GM15510 (cell line): ENCODE measurements around the gene PIGN.

ENCODE experiments used
- POLR2A ChIP-seq: IDR thresholded peaks from 3 replicates; pipeline ENCODE4 v1.6.1; 2011; ENCODE audit warnings: borderline replicate concordance; ENCODE audit not compliant: insufficient read length; ENCODE audit errors: extremely low read depth

The PIGN gene

DNA sequence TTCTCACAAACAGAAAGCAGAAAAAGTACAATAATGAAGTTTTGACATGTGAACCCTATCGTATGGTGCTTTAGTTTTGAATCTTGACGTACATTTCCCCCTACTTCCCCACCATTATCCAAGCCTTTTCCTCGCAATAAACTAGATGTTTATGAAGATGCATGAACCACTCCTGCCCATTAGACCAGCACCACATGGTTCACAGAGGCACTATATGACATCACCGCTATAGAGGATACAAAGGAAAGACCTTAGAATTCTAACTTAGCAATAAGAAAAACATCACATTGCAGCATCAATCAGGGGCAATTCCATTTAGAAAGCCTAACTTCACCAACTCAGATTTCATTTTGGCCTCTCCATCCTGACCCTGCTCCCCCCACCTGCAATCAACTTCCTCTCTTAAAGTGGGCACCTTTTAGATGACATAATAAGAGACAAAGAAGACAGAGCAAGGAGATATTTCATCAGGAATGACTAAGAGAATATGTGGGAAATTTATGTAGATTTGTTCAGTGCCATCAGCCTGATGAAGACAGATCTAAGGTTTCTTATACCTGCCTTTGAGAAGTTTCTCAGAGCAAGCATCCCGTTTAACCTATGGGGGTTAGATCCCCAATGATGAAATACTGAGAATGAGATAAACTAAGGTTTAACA lies 124.9 kb downstream of the PIGN start:
- no peak for TF ChIP-seq POLR2A

DNA sequence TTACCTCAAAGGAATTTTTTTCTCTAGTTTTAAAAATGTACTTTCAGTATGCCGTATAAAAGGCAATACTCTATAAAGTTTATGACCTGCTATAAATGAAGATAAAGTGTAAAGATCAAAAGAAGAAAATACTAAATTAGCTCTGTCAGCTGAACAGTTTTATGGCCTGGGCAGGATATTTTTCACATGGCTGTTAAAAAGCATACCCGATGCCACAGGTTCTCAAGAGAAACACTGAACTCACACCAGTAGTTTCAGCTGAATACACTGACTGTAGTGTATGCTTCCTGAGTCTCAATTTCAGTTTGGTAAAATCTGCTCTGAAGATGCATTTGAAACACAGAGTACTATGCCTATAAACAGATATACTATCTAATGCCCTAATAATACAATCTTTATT lies 126.0 kb downstream of the PIGN start:
- TF ChIP-seq POLR2A = no peak

DNA sequence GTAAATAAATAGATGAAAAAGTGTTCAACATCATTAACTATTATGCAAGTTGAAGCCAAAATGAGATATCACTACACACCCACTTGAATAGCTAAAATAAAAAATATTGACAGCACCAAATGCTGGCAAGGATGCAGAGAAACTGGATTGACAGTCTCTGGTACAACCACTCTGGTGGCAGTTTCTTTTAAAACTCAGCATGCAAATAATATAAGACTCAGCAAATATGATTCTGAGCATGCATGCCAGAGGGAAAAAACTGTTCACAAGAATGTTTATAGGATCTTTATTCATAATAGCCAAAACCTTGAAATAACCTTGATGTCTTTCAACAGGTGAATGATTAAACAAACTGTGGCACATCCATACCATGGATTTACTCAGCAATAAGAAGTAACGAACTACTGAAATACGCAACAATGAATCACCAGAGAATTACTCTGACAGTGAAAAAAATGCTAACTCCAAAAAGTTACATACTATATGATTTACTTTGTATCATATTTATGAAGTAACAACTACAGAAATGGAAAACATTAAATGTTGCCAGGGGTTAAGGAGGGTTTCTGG lies 131.8 kb downstream of the PIGN start:
- no peak for TF ChIP-seq POLR2A

DNA sequence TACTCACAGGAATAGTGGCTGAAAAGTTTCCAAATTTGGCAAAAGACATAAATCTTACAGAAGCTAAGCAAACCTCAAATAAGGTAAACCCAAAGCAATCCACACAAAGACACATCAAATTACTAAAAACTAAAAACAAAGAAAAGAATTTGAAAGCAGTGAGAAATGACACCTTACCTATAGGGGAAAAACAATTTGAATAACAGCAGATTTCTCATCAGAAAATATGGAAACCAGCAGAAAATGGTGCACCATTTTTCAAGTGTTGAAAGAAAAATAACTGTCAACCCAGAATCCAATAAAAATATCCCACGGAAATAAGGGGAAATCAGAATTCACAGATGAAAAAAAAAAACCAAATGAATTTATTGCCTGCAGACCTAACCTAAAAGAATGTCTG lies 138.6 kb downstream of the PIGN start:
- TF ChIP-seq POLR2A = no peak

DNA sequence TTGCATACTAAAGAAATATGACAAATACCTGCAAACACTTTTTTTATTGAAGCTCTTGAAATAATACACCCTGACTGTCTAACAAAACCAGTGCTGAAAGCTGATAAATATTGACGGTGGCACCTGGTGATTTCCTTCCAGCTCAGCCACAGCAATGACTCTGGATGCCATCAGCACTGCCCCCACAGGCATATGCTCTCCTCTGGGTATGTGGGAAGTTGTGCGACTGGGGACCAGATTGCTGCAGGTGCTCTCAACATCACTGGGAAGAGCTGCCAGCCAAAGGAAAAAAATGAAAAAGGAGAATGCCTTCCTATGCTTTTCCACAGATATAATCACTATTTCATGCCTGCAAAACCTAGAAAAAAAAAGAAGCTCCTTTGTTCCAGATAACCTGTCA lies 141.5 kb downstream of the PIGN start:
- no peak for TF ChIP-seq POLR2A

DNA sequence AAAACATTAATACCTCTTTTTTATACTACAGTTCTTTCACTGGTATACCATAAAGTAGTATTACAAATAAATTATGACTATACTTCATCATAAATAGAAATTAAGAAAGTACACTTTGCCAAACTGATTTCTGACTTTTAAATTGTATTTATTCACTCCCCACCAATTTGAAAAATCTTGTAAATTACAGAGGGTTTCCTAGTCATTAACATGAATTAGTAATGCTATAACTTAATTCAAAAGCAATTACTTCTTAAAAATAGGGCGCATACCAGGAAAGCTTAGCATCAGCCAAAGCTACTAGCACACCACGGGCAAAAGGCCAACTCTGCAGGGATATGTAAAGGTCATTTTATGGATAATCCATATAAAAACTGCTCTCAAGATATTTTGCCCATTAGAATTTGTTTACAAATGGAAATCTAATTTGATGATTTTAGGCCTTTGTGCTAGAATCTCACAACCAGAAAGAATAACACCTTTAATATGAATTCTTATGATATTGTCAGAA lies 142.3 kb downstream of the PIGN start:
- TF ChIP-seq POLR2A = no peak

DNA sequence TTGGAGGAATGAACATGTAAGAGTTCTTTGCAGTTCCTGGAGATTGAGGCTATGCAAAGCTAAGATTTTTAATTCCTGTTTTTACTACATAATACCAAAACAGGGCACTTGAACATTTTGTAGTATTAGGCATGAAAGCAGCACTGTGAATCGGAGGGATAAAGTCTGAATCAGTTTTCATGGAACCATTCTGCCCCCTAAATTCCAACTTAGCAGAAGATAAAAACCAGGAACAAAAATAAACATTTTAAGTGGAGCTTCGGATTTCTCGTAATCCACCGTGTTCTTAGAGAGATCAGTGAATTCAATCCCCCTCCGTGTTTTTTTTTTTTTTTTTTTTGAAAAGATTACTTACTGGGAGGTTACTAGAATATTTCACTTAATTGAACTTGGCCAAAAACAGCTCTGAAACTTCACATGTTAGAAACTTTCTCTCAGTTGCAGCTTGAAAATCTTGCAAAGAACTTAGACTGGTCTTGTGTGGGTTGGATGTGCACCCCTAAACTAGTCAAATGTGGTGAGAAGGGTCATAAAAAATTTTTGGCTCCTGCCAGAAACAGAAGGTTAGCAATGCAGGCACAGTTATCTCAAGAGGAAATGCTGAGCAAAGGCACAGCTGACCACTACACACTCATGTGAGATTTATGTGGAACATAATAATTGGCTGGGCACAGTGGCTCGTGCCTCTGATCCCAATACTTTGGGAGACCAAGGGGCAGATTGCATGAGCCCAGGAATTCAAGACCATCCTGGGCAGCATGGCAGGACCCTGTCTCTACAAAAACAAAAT lies 148.7 kb downstream of the PIGN start:
- no peak for TF ChIP-seq POLR2A

DNA sequence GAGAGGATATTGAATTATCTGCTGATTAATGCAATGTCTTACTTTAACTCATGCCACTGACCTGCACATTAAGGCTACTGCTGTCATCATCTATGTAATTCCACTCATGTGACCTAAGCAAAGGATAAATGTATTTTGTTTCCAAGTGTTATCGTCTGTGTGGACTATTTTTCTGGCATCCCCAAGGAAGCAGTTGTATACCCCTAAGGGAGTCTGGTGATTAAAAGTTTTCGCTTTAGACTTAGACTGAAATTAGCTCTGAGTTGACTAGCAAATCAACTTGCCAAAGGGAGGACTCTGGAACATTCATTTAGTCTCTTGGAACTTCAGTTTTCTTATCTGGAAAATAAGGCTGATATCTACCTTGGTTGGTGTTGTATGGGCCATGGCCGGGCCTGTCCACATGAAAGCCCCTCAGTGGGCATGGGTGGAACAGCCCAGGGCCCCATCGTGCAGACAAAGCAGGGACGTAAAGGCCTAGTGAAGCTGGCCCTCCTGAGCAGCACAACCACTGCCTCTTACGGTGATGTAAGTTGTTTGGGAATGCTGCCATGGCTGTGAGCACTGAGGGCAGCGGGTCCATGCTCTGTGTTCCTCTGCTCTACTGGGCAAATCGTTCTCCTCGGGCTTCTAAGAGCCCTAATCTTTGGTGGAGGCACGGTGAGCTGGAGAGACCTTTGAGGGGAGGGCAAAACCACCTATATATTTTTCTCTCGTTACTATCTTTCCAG lies 149.7 kb downstream of the PIGN start:
- no peak for TF ChIP-seq POLR2A

DNA sequence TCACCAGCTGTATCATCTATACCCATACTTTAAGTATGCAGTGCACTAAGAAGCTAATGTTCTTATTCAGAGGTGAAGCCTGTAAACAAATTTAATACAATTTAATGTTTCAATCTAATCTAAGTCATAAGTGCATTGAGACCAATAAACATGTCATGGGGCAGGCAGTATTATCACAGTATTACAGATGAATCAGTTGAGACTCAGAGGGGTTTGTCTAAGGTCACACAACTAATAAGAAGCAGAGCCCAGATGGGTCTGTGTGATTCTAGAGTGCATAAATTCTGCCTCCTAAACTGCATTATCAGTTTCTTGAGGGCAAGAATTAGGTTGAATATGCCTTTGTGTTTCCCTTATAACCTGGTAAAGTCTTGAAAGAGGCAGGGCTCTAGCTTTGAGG lies 153.1 kb downstream of the PIGN start:
- no peak for TF ChIP-seq POLR2A

DNA sequence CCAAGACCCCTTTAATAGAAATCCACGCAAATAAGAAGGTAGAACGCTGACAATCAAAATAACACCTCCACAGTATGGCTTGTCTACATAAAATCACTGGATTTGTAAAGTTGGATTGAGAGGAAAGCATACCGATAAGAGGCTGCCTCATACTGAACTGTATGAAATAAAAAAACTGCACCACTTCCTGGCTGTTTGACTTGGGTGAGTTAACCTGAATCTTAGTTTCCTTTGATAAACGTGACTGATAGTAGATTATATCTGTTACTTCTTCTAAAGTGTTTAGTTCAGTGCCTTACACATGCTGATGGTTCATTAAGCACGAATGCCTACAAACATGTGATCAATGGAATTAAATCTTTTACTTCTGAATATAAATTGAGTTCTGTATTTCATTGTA lies 153.6 kb downstream of the PIGN start:
- no peak for TF ChIP-seq POLR2A

DNA sequence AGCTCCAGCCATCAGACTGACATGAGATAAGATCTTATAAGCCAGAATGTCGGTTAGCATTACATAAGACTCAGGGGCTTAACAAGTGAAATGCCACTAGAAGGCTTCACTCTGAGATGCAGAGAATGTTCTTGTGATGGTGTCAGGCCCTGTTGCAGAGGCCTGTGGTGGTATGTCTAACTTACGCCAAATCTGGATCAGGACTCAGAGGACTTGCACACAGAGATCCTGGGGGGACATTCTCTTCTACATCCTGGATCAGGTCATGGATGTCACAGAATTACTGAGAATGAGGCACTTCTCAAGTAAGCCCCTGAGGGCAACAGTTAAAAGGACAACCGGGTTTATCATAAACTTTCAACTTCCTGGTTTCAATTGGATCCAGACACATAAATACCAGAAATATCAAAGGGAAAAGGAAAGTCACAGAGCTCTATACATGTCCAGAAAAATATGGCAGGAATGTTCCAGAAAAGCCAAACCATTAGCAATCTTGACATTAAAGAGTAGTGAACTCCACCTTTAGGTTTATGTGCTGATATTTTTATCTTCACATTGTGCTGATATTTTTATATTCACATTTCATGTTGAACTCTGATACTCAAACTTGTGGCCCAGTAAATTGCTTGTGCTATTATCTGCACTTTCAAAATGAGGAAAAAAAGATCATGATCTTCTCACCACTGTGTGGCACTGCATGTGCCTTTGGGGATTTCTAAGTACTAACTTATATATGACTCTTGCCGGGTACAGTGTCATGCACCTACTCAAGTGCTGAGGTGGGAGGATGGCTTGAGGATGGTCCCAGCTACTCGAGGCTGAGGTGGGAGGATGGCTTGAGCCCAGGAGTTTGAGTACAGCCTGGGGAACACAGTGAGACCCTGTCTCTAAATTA lies 156.5 kb downstream of the PIGN start:
- no peak for TF ChIP-seq POLR2A

DNA sequence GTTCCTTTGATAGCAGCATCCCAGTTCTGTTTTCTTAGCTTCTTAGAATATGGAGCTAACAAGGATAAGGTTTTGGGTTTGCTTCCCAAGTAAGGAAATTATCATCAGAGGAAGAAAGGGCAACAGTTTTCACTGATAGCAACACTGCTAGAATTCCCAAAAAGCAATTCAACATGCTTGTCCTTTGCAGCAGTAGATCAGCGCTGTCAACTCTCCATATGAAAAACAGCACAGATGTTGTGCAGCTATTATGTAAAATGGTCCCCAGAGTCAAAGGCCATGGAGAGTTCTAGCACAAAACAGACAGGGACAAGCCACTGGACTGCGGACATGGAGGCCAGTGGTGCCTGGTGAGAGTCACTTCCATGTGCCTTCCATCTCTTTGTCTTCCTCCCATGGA lies 158.1 kb downstream of the PIGN start:
- TF ChIP-seq POLR2A = no peak

DNA sequence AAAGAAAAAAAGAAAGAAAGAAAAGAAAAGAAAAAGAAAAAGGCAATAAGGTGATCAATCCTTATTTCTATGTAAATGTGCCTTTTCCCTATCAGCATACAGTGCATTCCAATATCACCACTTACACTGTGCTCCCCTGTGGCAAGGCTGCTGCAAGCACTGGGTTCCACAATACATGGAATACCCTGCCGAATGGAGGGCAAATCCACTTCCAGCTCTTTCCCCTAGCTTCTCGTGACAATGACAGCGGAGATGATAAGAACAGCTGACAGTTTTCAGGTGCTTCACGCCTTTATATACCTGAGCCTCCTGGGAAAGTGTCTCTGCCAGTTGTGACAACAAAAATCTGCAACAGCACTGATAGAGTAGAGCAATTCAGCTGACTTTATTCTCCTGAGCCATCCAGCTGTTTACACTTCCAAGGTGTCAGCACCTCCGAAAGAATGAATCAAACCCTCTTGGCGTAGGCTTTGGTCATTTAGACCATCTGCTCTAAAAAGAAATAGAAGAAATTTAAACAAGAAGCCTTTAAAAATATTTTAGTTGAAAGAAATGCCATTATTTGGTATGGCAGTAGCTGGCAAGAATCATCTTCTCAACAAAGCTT lies 158.8 kb downstream of the PIGN start:
- no peak for TF ChIP-seq POLR2A

DNA sequence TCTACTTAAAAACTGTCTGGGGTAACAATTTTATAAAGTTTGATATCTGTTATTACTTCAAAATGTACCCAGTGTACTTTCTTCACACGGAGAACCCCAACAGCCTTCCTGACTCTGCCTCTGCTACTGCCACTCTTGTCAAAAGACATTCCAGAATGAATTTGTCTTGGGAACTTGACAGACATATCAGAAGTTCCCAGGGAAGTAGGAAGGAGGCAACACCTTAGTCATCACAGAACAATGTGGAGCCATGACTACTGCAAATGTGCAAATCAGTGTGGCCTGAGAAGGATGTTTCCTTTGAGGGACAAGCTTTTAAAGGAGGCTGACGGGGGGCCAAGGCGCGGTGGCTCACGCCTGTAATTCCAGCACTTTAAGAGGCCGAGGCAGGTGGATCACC lies 160.3 kb downstream of the PIGN start:
- no peak for TF ChIP-seq POLR2A

DNA sequence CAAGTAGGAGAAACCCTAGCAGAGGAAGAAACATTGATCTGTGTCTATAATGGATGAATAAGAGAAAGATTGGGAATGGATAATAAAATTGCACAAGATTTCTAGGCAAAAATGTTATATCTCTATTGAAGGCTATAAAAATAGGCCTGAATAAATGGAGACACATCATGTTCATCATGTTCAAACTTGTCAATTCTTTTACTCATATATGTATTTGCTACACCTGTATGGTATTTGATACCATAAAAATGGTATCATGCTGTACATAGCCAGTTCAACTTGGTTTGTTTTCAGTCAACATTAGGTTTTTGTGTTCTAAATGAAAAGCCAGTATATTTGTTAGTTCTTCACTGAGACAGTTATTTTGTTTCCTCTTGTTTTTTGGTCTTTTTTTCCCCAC lies 161.9 kb downstream of the PIGN start:
- no peak for TF ChIP-seq POLR2A

DNA sequence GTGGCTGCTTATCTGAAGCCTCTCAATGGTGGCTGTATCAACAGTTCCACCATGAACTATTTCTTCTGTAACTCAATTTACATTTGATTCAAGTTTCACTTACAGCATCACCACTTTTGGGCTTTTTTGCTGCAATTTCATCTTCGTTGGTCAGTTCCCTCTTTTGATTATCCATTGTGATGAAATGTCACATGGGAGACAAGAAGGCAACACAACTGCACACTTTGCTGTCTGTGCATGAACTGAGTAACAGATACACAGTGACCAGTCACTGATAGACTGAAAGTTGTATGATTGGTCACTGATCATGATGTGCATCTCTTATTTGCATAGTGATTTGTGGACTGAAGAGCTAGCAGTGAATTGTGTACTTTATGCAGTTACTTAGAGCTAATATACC lies 163.3 kb downstream of the PIGN start:
- TF ChIP-seq POLR2A = no peak
